Hematopoietic multipotent progenitor cell (in vitro differentiated cells): ENCODE measurements around the gene MKRN1. TPM values are rescaled to one million over a fixed set of nuclear protein-coding genes. Genes with fewer than 3 reads are reported as not detected.
"Not testable (repeated sequence)": the region's sequence is repeated elsewhere in the genome, so short reads cannot be mapped to it uniquely, and the experiment has no call there.

Experiments
- DNase-seq, 3 donors: peaks; one replicate each; pipeline ENCODE4 v3.0.0-alpha.2; 2011 to 2015; ENCODE audit warnings: low read depth in 2 of 3, low spot score in 2 of 3
- total RNA-seq: library from RNA; depleted of rRNA; stranded (reverse); fragments of >200 nt; gene quantifications from one replicate; pipeline ENCODE4 v1.2.3, GENCODE V29; 2012

Gene MKRN1
- total RNA-seq, 1 donor: 66.2 TPM

GRCh38 chr7:140441519-140441918 is 37.8 kb downstream of the MKRN1 start:
- no peak for DNase-seq

- DNase-seq: no peak
Observed at GRCh38 chr7:140440593-140440992, 38.7 kb downstream of the MKRN1 start.

GRCh38 chr7:140439359-140439758 is 39.9 kb downstream of the MKRN1 start:
- no peak for DNase-seq

- DNase-seq: no peak
Observed at GRCh38 chr7:140435252-140435895, 43.9 kb downstream of the MKRN1 start.

GRCh38 chr7:140433396-140433795 is 45.9 kb downstream of the MKRN1 start:
- DNase-seq: no peak

- DNase-seq: no peak
Observed at GRCh38 chr7:140426130-140426529, 53.2 kb downstream of the MKRN1 start.

GRCh38 chr7:140425718-140426117 is 53.6 kb downstream of the MKRN1 start:
- no peak for DNase-seq

- no peak for DNase-seq
Observed at GRCh38 chr7:140423501-140423900, 55.8 kb downstream of the MKRN1 start.

GRCh38 chr7:140421521-140421920 is 57.8 kb downstream of the MKRN1 start:
- no peak for DNase-seq

- no peak for DNase-seq
Observed at GRCh38 chr7:140418653-140419052, 60.7 kb downstream of the MKRN1 start.

- not testable (repeated sequence) for DNase-seq
Observed at GRCh38 chr7:140418156-140418472, 61.2 kb downstream of the MKRN1 start.

GRCh38 chr7:140417456-140418155 is 61.7 kb downstream of the MKRN1 start:
- peak in 1 of 3 donors; percentile 21 for DNase-seq

- DNase-seq: no peak
Observed at GRCh38 chr7:140416560-140416959, 62.7 kb downstream of the MKRN1 start.

GRCh38 chr7:140415816-140416215 is 63.5 kb downstream of the MKRN1 start:
- not testable (repeated sequence) for DNase-seq

GRCh38 chr7:140415361-140415760 is 63.9 kb downstream of the MKRN1 start:
- no peak for DNase-seq

GRCh38 chr7:140404565-140405065 is 74.7 kb downstream of the MKRN1 start:
- DNase-seq: no peak

GRCh38 chr7:140403878-140404564 is 75.3 kb downstream of the MKRN1 start, which contains the start of gene RAB19:
TSS of gene RAB19 (plus strand) at chr7:140404058. CDS start at chr7:140407647, 3,589 bp downstream.
- DNase-seq: peak in 2 of 3 donors; percentile 30 to 32

Other genes starting within 250 kb of the MKRN1 start
- gene SLC37A3, start 81.0 kb downstream of the MKRN1 start, total RNA-seq: 26.1 TPM
- gene RAB19, start 75.4 kb downstream of the MKRN1 start, total RNA-seq: 3.2 TPM
- not detected for gene DENND2A, start 161.3 kb upstream of the MKRN1 start, total RNA-seq
- gene ADCK2, start 193.4 kb upstream of the MKRN1 start, total RNA-seq: 38.5 TPM
- gene NDUFB2, start 217.2 kb upstream of the MKRN1 start, total RNA-seq: 62.5 TPM